Measurements from ENCODE around the gene TMCO1.
"Not testable (repeated sequence)": the region's sequence is repeated elsewhere in the genome, so short reads cannot be mapped to it uniquely, and the experiment has no call there.

The TMCO1 gene

DNA sequence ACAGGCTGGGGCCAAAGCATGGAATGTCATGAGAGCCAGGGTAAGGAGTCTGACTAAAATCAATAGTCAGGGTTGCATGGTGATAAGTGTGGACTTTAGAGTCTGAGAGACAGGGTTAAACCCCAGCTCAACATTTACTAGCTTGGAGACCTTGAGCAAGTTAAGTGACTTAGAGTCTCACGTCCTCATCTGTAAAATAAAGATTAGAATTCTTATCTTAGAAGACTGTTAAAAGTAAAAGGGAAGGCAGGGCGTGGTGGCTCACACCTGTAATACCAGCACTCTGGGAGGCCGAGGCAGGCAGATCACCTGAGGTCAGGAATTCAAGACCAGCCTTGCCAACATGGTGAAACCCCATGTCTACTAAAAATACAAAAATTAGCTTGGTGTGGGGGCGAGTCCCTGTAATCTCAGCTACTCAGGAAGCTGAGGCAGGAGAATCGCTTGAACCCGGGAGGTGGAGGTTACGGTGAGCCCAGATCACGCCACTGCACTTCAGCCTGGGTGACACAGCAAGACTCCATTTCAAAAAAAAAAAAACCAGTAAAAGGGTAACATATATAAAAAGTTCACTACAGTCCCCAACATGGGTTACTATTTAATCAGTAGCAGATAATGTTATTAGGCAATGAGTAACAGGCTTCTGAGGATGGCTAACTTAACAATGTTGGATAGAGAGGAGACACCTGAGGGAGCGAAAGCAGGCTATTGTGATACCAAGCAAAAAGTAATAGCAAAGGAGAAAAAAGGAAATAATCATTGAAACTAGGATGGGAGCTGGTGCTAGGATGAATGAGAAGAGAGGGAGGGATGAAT is 20.8 kb downstream of the TMCO1 start:
- DNase-seq, result no peak

GRCh38 chr1:165744913-165745312 is 23.8 kb downstream of the TMCO1 start:
- DNase-seq, result not testable (repeated sequence)

DNA sequence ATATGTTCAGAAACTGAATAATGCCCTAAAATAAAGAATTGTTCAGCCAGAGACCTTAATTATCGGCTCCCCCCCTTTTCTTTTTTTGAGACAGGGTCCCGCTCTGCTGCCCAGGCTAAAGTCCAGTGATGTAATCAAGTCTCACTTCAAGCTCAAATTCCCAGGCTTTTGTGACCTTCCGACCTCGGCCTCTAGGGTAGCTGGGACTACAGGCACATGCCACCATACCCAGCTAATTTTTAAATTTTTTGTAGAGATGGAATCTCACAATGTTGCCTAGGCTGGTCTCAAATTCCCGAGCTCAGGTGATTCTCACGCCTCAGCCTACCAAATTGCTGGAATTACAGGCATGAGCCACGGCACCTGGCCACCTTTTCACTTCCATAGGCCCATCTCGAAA is 26.5 kb downstream of the TMCO1 start:
- no peak for DNase-seq

- no peak for DNase-seq
Measured at GRCh38 chr1:165738794-165739193, 29.9 kb downstream of the TMCO1 start.

DNA sequence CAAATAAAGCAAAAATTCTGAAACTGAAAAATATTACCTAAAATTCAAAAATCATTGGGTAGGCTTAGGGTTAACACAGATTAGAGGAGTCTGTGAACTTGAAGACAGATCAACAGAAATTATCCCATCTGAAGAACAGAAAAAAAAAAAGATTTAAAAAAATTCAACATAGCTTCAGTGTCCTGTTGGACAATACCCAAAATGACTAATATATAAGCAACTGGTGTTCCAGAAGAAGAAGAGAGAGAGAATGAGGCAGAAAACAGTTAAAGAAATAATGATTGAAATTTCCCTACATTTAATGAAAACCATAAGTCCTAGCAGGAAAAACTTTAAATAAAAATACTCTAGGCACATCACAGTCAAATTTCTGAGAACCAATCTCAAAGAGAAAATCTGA is 31.5 kb downstream of the TMCO1 start:
- no peak for DNase-seq

GRCh38 chr1:165734906-165735305 is 33.8 kb downstream of the TMCO1 start:
- DNase-seq, result no peak

- DNase-seq, result no peak
Measured at GRCh38 chr1:165726841-165727240, 41.8 kb downstream of the TMCO1 start.

DNA sequence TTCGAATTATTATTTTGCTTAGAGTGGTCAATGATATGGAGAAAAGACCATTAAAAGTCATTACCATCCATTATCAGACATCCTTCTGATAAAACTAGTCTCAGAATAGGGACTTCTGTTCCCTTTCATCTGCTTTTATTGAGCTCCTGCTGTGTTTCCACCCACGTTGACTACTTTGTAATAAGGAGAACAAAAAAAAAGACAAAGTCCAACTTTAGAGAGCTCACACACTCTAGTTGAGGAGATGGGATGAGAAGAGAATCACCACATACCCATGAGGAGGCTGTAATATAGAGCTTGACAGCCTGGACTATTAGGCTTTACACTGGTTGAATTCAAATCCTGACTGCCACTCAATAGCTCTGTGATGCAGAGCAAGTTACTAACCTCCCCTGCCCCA is 42.5 kb downstream of the TMCO1 start:
- no peak for DNase-seq

- DNase-seq, result peak in 34 of 58 donors; percentile 0 to 63 (median 8)
Measured at GRCh38 chr1:165717918-165718515, 50.7 kb downstream of the TMCO1 start.

GRCh38 chr1:165716265-165717051 is 52.2 kb downstream of the TMCO1 start:
- DNase-seq, result not testable (repeated sequence)

GRCh38 chr1:165712764-165713163 is 55.9 kb downstream of the TMCO1 start:
- no peak for DNase-seq

- DNase-seq, result no peak
Measured at GRCh38 chr1:165707984-165708706, 60.5 kb downstream of the TMCO1 start.

- DNase-seq, result no peak
Measured at GRCh38 chr1:165703648-165704047, 65.0 kb downstream of the TMCO1 start.

DNA sequence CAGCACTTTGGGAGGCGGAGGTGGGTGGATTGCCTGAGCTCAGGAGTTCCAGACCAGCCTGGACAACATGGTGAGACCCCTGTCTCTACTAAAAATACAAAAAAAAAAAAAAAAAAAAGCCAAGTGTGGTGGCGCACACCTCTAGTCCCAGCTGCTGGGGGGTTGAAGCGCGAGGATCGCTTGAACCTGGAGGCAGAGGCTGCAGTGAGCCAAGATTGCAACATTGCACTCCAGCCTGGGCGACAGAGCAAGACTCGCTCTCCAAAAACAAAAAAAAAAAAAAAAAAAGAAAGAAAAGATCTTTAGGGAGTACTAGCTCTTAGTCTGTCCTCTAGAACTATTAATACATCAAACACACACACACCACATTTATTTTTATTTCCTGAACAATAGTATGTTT is 66.7 kb downstream of the TMCO1 start:
- DNase-seq, result not testable (repeated sequence)

DNA sequence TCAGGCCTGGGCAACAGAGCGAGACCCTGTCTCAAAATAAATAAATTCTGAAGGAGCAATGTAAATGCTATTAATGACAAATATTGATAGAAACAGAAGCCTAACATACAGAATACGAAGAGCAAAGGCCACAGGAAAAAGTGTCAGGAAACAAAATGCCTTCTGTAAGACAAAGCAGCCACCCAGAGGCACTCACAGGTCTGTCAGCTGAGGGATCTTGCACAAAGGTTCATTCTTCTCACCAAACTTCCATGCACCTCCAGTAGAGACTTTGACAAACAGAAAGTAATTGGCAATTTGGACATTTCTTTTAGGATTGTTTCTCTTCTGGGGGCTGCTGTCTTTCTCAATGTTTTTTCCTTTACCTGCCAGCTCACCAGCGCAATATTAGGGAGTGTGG is 69.1 kb downstream of the TMCO1 start:
- DNase-seq, result no peak

DNA sequence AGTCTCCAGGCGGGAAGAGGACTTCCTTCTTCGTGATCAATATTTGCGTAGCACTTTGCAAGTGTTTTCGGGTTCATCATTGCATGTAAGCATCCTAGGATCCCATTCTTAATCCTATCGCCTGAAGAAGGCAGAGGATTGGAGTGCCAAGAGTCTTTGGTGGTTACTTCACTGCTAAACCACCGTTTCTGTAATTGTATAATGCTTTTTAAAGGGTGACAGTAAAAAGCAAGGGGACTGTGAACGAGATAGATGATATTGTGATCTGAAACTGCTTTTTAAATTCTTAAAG is 70.0 kb downstream of the TMCO1 start:
- no peak for DNase-seq

GRCh38 chr1:165697881-165698760 is 70.5 kb downstream of the TMCO1 start, which contains the start of gene ALDH9A1:
TSS of gene ALDH9A1 (minus strand) at chr1:165698562. CDS start at chr1:165698558, 4 bp downstream.
- DNase-seq, result peak; percentile 43 to 93 (median 82)

DNA sequence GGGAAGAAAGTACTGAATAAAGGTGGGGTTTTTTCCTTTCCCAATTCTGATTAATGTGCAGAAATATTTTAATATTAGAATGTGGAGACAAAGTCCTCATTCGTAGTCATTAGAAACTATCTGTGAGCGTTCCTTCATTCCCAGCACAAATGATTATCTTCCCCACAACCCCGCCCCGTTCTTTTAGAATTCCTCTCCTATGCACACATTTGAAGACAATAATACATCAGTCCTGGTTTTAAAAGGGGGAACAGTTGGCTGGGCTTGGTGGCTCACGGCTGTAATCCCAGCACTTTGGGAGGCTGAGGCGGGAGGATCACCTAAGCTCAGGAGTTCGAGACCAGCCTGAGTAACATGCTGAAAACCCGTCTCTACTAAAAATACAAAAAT is 71.2 kb downstream of the TMCO1 start:
- no peak for DNase-seq

GRCh38 chr1:165696625-165697100 is 72.0 kb downstream of the TMCO1 start:
- peak in 13 of 58 donors; percentile 3 to 52 (median 7) for DNase-seq

DNA sequence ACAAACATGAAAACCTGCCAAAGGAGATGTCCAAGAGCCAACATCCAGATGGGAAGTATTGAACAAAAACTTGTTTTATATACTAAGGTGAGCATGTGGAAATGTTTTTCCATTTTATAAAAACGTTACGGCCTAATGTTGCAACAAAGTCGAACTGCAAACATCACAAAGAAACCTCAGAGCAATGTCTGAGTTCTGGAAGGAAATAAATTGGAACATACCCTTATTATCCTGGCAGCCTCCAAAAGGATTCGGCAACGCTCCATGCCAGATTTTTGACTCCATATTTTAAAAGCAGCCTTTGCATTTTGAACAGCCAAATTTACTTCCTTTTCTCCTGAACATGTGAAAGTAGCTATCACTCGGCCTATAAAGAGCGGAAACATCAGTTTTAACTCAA is 73.6 kb downstream of the TMCO1 start:
- DNase-seq, result no peak

Data from anterior cingulate cortex (tissue), 58 donors.